Stimulated activated naive B cell treated with anti-CD40 and anti-IgM and Interleukin-4, amounts not matched to agents 10 μg/mL and 1 μg/mL and 100 μg/mL, for 72 hours (primary cell): ENCODE data around the gene SKAP1.
"Not testable (repeated sequence)": the region's sequence is repeated elsewhere in the genome, so short reads cannot be mapped to it uniquely, and the experiment has no call there.

ENCODE experiments used
- ATAC-seq, 2 donors: fragments of 150-1000 bp; cut with Tn5 transposase; replicated peaks; 2 replicates each; pipeline ENCODE4 v1.10.0; 2021; ENCODE audit warnings: moderate library complexity in 1 of 2
- DNase-seq: peaks from one replicate; pipeline ENCODE4 v3.0.0; 2021
- H3K27ac Mint-ChIP-seq: one replicate; pipeline ENCODE4 v1.8.0; 2022; ENCODE audit warnings: mild to moderate bottlenecking, mixed read lengths
- H3K27me3 Mint-ChIP-seq, 2 donors: one replicate each; pipeline ENCODE4 v1.8.0; 2022; ENCODE audit warnings: mixed read lengths in 2 of 2
- H3K36me3 Mint-ChIP-seq, 2 donors: one replicate each; pipeline ENCODE4 v1.8.0; 2022; ENCODE audit warnings: mixed read lengths in 2 of 2, mild to moderate bottlenecking in 1 of 2
- H3K4me1 Mint-ChIP-seq, 2 donors: one replicate each; pipeline ENCODE4 v1.8.0; 2022; ENCODE audit warnings: mixed read lengths in 2 of 2, mild to moderate bottlenecking in 1 of 2
- H3K4me3 Mint-ChIP-seq, 2 donors: one replicate each; pipeline ENCODE4 v1.8.0; 2022; ENCODE audit warnings: mild to moderate bottlenecking in 2 of 2, mixed read lengths in 2 of 2, moderate library complexity in 1 of 2
- H3K9me3 Mint-ChIP-seq, 2 donors: one replicate each; pipeline ENCODE4 v1.8.0; 2022; ENCODE audit warnings: mixed read lengths in 2 of 2, mild to moderate bottlenecking in 1 of 2

Gene SKAP1

DNA sequence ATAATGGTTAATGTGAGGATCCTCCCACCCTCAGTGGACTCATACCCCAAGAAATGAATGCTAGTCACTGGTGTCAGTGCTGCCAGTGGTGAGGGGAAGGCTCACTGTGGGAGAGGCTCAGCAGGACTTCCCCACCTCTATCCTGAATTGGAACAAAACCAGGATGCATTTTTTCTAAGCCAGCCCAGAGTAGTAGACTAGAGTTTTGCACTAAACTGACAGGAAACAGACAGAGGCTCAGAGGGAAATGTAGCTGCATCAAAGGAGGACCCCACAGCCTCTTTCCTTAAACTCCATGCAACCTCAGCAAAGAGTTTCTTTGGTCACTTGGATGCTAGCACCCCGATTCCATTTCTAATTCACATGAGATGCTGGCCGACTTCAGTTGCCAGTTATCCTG lies 10.7 kb upstream of the SKAP1 start:
- H3K27ac Mint-ChIP-seq, result peak overlapping the region; percentile 97
- H3K9me3 Mint-ChIP-seq, result peaks cover 8 to 14% of the 10 kb centered on the region in 2 donors
- DNase-seq, result no peak
- peak overlapping the region in 1 of 2 donors; percentile 23 for H3K4me3 Mint-ChIP-seq
- no peak for ATAC-seq
- H3K27me3 Mint-ChIP-seq, result peaks cover 10 to 16% of the 10 kb centered on the region in 2 donors
- peaks cover 59 to 87% of the 10 kb centered on the region in 2 donors for H3K4me1 Mint-ChIP-seq
- H3K36me3 Mint-ChIP-seq, result peaks cover 9% of the 10 kb centered on the region in 2 donors

GRCh38 chr17:48439875-48440505 lies 10.0 kb upstream of the SKAP1 start:
- Mint-ChIP-seq H3K4me3 (peak overlapping the region; percentile 47 to 69), H3K36me3 (peaks cover 9% of the 10 kb centered on the region in 2 donors)
- no peak for DNase-seq

DNA sequence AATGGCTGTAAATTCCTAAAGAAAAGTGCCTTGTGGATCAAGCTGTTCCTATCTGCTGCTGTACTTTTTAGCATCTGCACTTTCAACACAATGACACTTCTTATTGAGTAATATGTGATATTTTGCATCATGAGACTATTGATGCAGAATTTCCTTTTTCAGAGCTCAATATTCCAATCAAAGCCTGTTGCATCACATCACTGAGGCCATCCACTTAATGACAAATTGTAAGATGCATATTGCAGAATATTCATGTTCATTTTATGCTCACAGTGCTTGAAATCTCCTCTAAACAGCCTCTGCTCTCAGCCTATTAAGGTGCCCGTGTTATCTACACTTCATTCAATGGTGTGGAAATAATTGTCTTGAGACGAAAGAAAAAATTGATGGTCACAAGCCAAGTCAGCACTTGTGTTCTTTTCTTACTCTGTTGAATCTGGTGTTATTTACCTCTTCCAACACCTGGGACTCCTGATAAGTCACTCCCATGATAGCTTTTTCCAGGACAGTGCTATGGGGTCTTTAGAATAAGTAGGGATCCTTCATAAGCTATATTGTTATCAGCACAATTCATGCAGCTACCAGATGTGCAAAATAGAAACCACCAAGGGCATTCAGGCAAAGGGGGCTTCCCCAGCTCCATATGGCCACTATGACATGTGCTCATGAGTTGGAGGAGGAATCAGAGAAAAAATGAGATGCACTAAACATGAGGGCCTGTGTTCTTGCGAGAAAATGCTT lies 9.3 kb upstream of the SKAP1 start:
- peaks cover 54 to 73% of the 10 kb centered on the region in 2 donors for H3K4me1 Mint-ChIP-seq
- H3K27ac Mint-ChIP-seq, result peak overlapping the region; percentile 97
- H3K4me3 Mint-ChIP-seq, result peak overlapping the region; percentile 47 to 69
- H3K27me3 Mint-ChIP-seq, result peaks cover 10 to 22% of the 10 kb centered on the region in 2 donors
- ATAC-seq (peak; percentile 72 to 75), DNase-seq (peak; percentile 47)
- peaks cover 9% of the 10 kb centered on the region in 2 donors for H3K36me3 Mint-ChIP-seq
- H3K9me3 Mint-ChIP-seq, result peaks cover 8 to 14% of the 10 kb centered on the region in 2 donors

More at GRCh38 chr17:48439875-48440505, 10.0 kb upstream of the SKAP1 start:
- peaks cover 59 to 80% of the 10 kb centered on the region in 2 donors for H3K4me1 Mint-ChIP-seq
- H3K27ac Mint-ChIP-seq, result peak overlapping the region; percentile 97
- ATAC-seq, result peak; percentile 47 to 55
- peaks cover 8 to 14% of the 10 kb centered on the region in 2 donors for H3K9me3 Mint-ChIP-seq
- H3K27me3 Mint-ChIP-seq, result peaks cover 10 to 19% of the 10 kb centered on the region in 2 donors

DNA sequence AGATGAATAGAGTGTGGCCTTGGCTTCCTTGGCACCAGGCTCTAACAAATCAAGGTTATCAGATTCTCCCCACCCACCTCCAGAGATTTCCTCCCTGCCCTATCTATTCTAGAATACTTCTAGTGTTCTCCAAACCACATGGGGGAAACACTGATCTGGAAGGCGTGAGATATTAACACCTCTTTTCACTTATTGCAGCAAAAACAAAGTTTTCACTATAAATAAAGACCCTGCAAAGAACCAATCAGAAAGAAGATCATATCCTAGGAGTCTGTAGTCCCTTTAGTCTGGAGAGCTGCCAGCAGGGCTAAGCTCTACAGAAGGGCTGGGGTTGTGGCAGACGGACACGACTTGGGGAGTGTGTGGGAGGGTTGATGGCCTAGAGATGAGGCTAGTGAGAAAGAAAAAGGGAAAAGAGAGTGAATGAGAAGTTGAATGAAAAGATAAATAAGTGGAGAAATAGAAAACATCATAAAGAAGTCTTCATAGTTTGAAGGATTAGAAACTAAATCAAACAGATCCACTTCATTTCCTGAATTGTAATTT lies 8.6 kb upstream of the SKAP1 start:
- peak overlapping the region; percentile 31 for H3K27ac Mint-ChIP-seq
- peaks cover 54 to 69% of the 10 kb centered on the region in 2 donors for H3K4me1 Mint-ChIP-seq
- peaks cover 9% of the 10 kb centered on the region in 2 donors for H3K36me3 Mint-ChIP-seq
- H3K4me3 Mint-ChIP-seq, result no peak overlapping the region
- ATAC-seq, result no peak
- DNase-seq, result no peak
- H3K27me3 Mint-ChIP-seq, result peaks cover 10 to 24% of the 10 kb centered on the region in 2 donors
- H3K9me3 Mint-ChIP-seq, result peaks cover 8 to 14% of the 10 kb centered on the region in 2 donors

GRCh38 chr17:48433896-48434295 lies 3.9 kb upstream of the SKAP1 start:
- Mint-ChIP-seq H3K9me3 (peaks cover 2 to 10% of the 10 kb centered on the region in 2 donors), H3K4me3 (no peak overlapping the region), H3K4me1 (peaks cover 36 to 55% of the 10 kb centered on the region in 2 donors), H3K27me3 (peaks cover 22 to 33% of the 10 kb centered on the region in 2 donors), H3K36me3 (peaks cover 5 to 7% of the 10 kb centered on the region in 2 donors), H3K27ac (no peak overlapping the region)
- ATAC-seq (no peak), DNase-seq (no peak)

DNA sequence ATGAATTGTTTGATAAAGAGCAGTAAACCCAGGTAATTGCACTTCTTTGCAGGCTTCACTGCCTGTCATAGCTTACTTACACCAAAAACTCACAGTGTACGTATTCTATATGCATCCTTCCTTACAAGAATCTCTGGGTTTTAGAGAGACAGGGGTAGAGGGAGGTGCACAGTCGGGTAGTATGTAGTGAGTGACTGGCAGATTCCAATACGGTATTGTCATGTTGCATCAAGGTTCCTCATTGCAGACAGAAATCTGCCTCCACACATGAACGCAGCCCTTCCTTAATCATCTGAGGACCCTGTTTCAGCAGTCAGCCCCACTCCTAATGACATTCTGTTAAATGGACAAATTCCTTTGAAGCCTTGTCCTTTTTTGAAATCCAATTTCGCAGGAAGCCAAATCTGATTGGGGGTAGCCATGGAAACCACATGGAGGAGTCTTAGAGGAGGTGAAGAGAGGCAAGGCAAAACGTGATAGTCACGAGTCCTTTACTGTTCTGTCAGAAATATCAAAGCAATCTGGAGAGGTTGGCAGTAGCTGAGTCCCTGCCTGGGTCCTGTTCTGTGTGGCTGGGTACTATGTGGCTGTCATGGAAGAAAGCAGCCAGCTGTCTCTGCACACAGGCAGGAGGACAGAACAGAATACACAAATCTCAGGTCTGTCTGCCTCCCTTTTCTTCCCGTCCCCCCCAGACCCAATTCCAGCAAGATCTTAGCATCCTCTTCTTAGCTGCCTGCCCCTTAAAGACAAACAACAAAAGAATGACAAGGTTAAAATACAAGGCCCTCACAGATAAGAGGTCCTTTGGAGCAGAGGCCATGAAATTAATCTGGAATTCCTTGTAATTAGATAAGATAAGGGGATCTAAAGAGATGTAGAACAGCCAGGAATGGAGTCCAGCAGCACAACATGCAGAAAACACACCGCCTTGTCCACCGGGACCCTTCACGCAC lies 3.1 kb upstream of the SKAP1 start:
- no peak for ATAC-seq
- Mint-ChIP-seq H3K36me3 (peaks cover 5 to 7% of the 10 kb centered on the region in 2 donors), H3K27ac (no peak overlapping the region), H3K9me3 (peaks cover 2 to 10% of the 10 kb centered on the region in 2 donors), H3K27me3 (peaks cover 22 to 32% of the 10 kb centered on the region in 2 donors), H3K4me3 (no peak overlapping the region), H3K4me1 (peaks cover 36 to 54% of the 10 kb centered on the region in 2 donors)
- no peak for DNase-seq

GRCh38 chr17:48429156-48429555 lies 858 bp downstream of the SKAP1 start:
- Mint-ChIP-seq H3K27ac (peak overlapping the region; percentile 95), H3K36me3 (peaks cover 8 to 9% of the 10 kb centered on the region in 2 donors), H3K27me3 (peaks cover 10 to 12% of the 10 kb centered on the region in 2 donors), H3K9me3 (peaks cover 2 to 6% of the 10 kb centered on the region in 2 donors), H3K4me1 (peaks cover 40 to 63% of the 10 kb centered on the region in 2 donors), H3K4me3 (peak overlapping the region; percentile 90 to 92)
- ATAC-seq, result peak; percentile 16
- no peak for DNase-seq

DNA sequence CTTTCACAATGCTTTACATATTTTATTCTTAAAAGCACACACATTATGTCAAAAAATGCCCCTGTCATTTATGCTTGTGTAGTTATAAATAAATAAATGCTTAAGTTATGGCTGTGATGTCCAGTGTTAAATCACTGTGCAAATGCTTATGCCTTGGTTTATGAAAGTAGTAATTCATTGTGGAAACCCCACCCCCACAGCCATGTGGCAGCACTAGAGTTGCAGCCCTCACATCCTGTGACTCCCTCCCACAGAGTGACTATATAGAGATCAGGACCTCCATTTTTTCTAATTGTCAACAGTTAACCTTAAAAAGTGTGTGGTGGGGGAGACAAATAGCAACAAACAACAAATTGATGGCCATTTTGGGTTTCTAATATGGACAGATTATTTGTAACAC lies 2.4 kb downstream of the SKAP1 start:
- peak overlapping the region; percentile 67 for H3K27ac Mint-ChIP-seq

GRCh38 chr17:48426761-48427500 lies 3.1 kb downstream of the SKAP1 start:
- no peak for DNase-seq
- H3K27me3 Mint-ChIP-seq, result peaks cover 9 to 12% of the 10 kb centered on the region in 2 donors
- peak overlapping the region; percentile 66 for H3K27ac Mint-ChIP-seq
- ATAC-seq, result no peak
- H3K9me3 Mint-ChIP-seq, result peaks cover 2 to 6% of the 10 kb centered on the region in 2 donors
- peaks cover 9 to 10% of the 10 kb centered on the region in 2 donors for H3K36me3 Mint-ChIP-seq
- H3K4me1 Mint-ChIP-seq, result peaks cover 39 to 65% of the 10 kb centered on the region in 2 donors
- H3K4me3 Mint-ChIP-seq, result peak overlapping the region; percentile 20 to 73

More for the DNA sequence above, 2.4 kb downstream of the SKAP1 start:
- DNase-seq (peak; percentile 21), ATAC-seq (peak; percentile 72 to 74)
- Mint-ChIP-seq H3K9me3 (peaks cover 2 to 6% of the 10 kb centered on the region in 2 donors), H3K4me1 (peaks cover 38 to 68% of the 10 kb centered on the region in 2 donors), H3K36me3 (peaks cover 8 to 9% of the 10 kb centered on the region in 2 donors), H3K4me3 (peak overlapping the region; percentile 65 to 73), H3K27me3 (peaks cover 9 to 12% of the 10 kb centered on the region in 2 donors)

GRCh38 chr17:48426019-48426665 lies 3.9 kb downstream of the SKAP1 start:
- ATAC-seq (no peak), DNase-seq (no peak)
- Mint-ChIP-seq H3K4me3 (no peak overlapping the region), H3K27me3 (peaks cover 9% of the 10 kb centered on the region in 2 donors), H3K4me1 (peaks cover 39 to 57% of the 10 kb centered on the region in 2 donors), H3K27ac (no peak overlapping the region), H3K9me3 (peaks cover 2 to 6% of the 10 kb centered on the region in 2 donors), H3K36me3 (peaks cover 13 to 14% of the 10 kb centered on the region in 2 donors)

GRCh38 chr17:48422060-48422459 lies 8.0 kb downstream of the SKAP1 start:
- not testable (repeated sequence) for H3K27ac Mint-ChIP-seq

DNA sequence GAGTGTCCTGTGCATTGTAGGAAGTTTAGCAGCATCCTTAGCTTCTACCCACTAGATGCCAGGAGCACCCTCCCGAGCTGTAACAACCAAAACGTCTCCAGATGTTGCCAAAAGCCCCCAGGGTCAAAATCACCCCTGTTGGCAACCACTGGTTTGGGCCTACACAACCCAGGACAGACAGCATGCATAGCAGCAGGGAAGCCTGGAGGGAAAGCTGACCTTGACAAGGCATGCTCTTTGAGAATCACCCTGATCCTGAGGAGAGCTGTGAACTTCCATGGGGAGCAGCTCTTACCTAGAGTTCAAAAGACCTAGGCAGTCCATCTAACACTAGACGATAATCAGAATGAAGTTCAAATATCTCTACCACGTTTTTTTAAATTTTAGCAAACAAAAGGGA lies 9.2 kb downstream of the SKAP1 start:
- Mint-ChIP-seq H3K4me3 (no peak overlapping the region), H3K36me3 (peaks cover 8 to 13% of the 10 kb centered on the region in 2 donors), H3K9me3 (no peaks in the 10 kb centered on the region), H3K27me3 (no peaks in the 10 kb centered on the region), H3K4me1 (peaks cover 8 to 32% of the 10 kb centered on the region in 2 donors), H3K27ac (no peak overlapping the region)
- no peak for DNase-seq
- no peak for ATAC-seq

More at GRCh38 chr17:48422060-48422459, 8.0 kb downstream of the SKAP1 start:
- not testable (repeated sequence) for ATAC-seq, H3K9me3 Mint-ChIP-seq, H3K4me3 Mint-ChIP-seq, DNase-seq, H3K27me3 Mint-ChIP-seq
- H3K4me1 Mint-ChIP-seq, result peaks cover 15 to 32% of the 10 kb centered on the region in 2 donors
- H3K36me3 Mint-ChIP-seq, result peaks cover 8 to 14% of the 10 kb centered on the region in 2 donors
